HepG2 (cell line): ENCODE data around the gene MRPL18. TPM values are rescaled to one million over a fixed set of nuclear protein-coding genes. Genes with fewer than 3 reads are reported as not detected.

Experiments used
- CTCF ChIP-seq: sonication (generic); formaldehyde crosslinking; IDR thresholded peaks from 2 replicates; pipeline ENCODE4 v1.5.0; 2020; ENCODE audit warnings: mild to moderate bottlenecking, missing genetic modification reagents, moderate library complexity
- FOXP4 ChIP-seq: sonication (generic); formaldehyde crosslinking; IDR thresholded peaks from 2 replicates; pipeline ENCODE4 v1.4.0; 2020; ENCODE audit warnings: missing genetic modification reagents
- MAF1 ChIP-seq: sonication (generic); formaldehyde crosslinking; IDR thresholded peaks from 2 replicates; pipeline ENCODE4 v1.5.0; 2020; ENCODE audit warnings: missing genetic modification reagents, borderline replicate concordance
- MAFG ChIP-seq: sonication (generic); formaldehyde crosslinking; IDR thresholded peaks from 2 replicates; pipeline ENCODE4 v1.5.1; 2020; ENCODE audit warnings: mild to moderate bottlenecking, missing genetic modification reagents
- MED8 ChIP-seq: sonication (generic); formaldehyde crosslinking; IDR thresholded peaks from 2 replicates; pipeline ENCODE4 v1.8.1; 2023; ENCODE audit warnings: mild to moderate bottlenecking, missing genetic modification reagents; ENCODE audit not compliant: insufficient replicate concordance
- RFXANK ChIP-seq: IDR thresholded peaks from 2 replicates; pipeline ENCODE4 v1.6.1; 2016
- SIN3A ChIP-seq: IDR thresholded peaks from 2 replicates; pipeline ENCODE4 v1.6.1; 2011; ENCODE audit warnings: low read depth, mild to moderate bottlenecking, control low read depth, low read length, borderline replicate concordance
- TEAD2 ChIP-seq: sonication (generic); formaldehyde crosslinking; IDR thresholded peaks from 2 replicates; pipeline ENCODE4 v1.9.0; 2021; ENCODE audit warnings: missing genetic modification reagents
- ZFP41 ChIP-seq: sonication (generic); formaldehyde crosslinking; IDR thresholded peaks from 2 replicates; pipeline ENCODE4 v1.4.0; 2020; ENCODE audit warnings: mild to moderate bottlenecking, missing genetic modification reagents, borderline replicate concordance
- ZNF10 ChIP-seq: sonication (generic); formaldehyde crosslinking; IDR thresholded peaks from 2 replicates; pipeline ENCODE4 v1.4.0; 2020; ENCODE audit warnings: mild to moderate bottlenecking, low read depth, missing genetic modification reagents, borderline replicate concordance
- ZNF280D ChIP-seq: sonication (generic); formaldehyde crosslinking; IDR thresholded peaks from 2 replicates; pipeline ENCODE4 v1.5.1; 2020; ENCODE audit warnings: mild to moderate bottlenecking, missing genetic modification reagents
- ZNF292 ChIP-seq: sonication (generic); formaldehyde crosslinking; IDR thresholded peaks from 2 replicates; pipeline ENCODE4 v1.8.1; 2022; ENCODE audit warnings: mild to moderate bottlenecking, low read depth, missing genetic modification reagents, borderline replicate concordance
- ZNF564 ChIP-seq: sonication (generic); formaldehyde crosslinking; IDR thresholded peaks from 2 replicates; pipeline ENCODE4 v1.8.1; 2023; ENCODE audit warnings: mild to moderate bottlenecking, missing genetic modification reagents
- ZNF7 ChIP-seq: IDR thresholded peaks from 2 replicates; pipeline ENCODE4 v1.6.1; 2016; ENCODE audit warnings: missing biosample characterization, missing genetic modification reagents
- ZNF704 ChIP-seq: sonication (generic); formaldehyde crosslinking; IDR thresholded peaks from 2 replicates; pipeline ENCODE4 v1.8.1; 2023; ENCODE audit warnings: mild to moderate bottlenecking, inconsistent platforms, moderate library complexity, missing genetic modification reagents, borderline replicate concordance
- ZNF878 ChIP-seq: sonication (generic); formaldehyde crosslinking; IDR thresholded peaks from 2 replicates; pipeline ENCODE4 v1.8.1; 2023; ENCODE audit warnings: mild to moderate bottlenecking, missing genetic modification reagents, moderate library complexity
- ZNF891 ChIP-seq: sonication (generic); formaldehyde crosslinking; IDR thresholded peaks from 2 replicates; pipeline ENCODE4 v1.5.0; 2020; ENCODE audit warnings: mild to moderate bottlenecking, missing genetic modification reagents
- ZSCAN9 ChIP-seq: IDR thresholded peaks from 2 replicates; pipeline ENCODE4 v1.6.1; 2016; ENCODE audit warnings: borderline replicate concordance
- polyA plus RNA-seq, 8 experiments: library from polyadenylated mRNA; depleted of rRNA in 3 of 8; stranded (reverse) in 7 of 8; unstranded in 1 of 8; fragments of >200 nt; fragmentation: Illumina TruSeq in 4 of 8; extraction: Trizol in 4 of 8; gene quantifications; 2 replicates each; pipeline versions ENCODE4 v1.2.1 to v1.2.3, GENCODE V29; 2011 to 2016; ENCODE audit warnings: low read depth in 4 of 8, missing spikeins in 1 of 8, mixed read lengths in 1 of 8; ENCODE audit not compliant: insufficient read depth in 1 of 8
- total RNA-seq, 5 experiments: library from RNA; depleted of rRNA; stranded (reverse); fragments of >200 nt; fragmentation: Illumina TruSeq; extraction: Trizol; gene quantifications; 2 replicates each; pipeline ENCODE4 v1.2.3, GENCODE V29; 2016; ENCODE audit warnings: low read depth in 1 of 5
- TF ChIP-seq, protein P1 (sequence below): IDR thresholded peaks from 2 replicates; pipeline ENCODE4 v1.6.1; 2012; ENCODE audit warnings: inconsistent platforms

Gene MRPL18
- total and polyA plus RNA-seq, 2 of the 13 experiments (the other 11 are each of a cell fraction or from before 2014, with no cell fraction given) = 85.6 to 176 TPM

DNA sequence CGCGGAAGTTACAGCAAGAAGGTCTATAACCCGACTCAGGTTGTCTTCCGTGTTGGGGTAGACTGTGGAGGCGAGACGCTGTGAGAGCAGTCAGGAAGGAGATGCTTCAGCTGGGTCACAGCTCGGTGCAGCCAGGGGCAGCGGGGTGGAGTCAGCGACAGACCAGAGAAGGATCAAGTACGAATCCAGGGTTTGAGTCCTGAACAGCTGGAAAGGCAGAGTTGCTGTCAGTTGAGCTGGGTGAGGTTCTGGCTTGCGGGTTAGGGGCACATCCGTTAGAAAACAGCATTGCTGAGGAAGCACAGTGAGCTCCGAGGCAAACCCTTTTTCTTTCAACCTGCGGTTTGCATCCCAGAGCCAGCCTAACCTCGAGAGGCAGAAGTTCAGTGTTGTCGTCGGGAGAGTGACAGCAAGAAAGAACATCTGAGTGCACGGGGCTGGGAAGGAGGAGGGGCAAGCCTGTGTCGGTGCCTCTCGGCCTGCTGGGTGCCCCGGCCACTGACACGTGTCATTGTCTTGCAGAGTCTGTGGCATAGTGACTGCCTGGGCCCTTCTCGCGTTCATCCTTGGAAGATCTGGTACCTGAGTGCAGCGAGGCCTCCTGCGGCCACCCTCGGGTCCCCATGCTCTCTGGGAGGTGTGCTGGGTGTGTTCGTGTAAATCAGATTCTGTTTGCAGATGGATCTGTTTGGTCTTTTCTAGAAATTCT, 29.8 kb downstream of the MRPL18 start (continued):
- TF ChIP-seq, protein P1, sequence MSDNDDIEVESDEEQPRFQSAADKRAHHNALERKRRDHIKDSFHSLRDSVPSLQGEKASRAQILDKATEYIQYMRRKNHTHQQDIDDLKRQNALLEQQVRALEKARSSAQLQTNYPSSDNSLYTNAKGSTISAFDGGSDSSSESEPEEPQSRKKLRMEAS = peak; percentile 68
- TF ChIP-seq MAF1 (CRISPR knock-in tag) (no peak), MED8 (CRISPR knock-in tag) (no peak), ZNF7 (CRISPR knock-in tag) (no peak), SIN3A (no peak), ZFP41 (CRISPR knock-in tag) (no peak), MAFG (CRISPR knock-in tag) (no peak), ZNF878 (no peak), ZNF292 (CRISPR knock-in tag) (peak; percentile 52; the same call in 1 of the 2 replicates), ZSCAN9 (no peak), CTCF (0 out of 2 replicates have a peak, but pooled peaks have one; percentile 2), RFXANK (no peak), ZNF280D (CRISPR knock-in tag) (no peak), FOXP4 (CRISPR knock-in tag) (no peak), ZNF704 (no peak), ZNF564 (no peak), TEAD2 (CRISPR knock-in tag) (no peak), ZNF10 (CRISPR knock-in tag) (no peak), ZNF891 (CRISPR knock-in tag) (no peak)
